Measurements from ENCODE around the gene UROC1.

UROC1 gene

DNA sequence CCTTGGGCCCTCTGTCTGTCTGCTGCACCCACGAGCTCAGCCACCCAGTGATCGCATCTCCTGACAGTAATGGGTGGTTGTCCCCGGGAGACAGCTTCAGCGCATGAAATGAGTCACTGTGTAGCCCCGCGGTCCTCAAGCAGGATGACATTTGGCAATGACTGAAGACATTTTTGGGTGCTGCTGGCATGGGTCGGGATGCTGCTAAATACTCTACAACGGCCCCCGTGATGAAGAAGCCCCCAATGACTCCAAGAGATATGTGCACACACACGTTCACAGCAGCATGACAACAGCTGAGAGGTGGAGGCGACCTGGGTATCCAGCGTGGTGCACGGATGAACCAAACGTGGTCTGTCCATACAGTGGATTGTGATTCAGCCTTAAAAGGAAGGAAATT is 24.5 kb downstream of the UROC1 start:
- Histone ChIP-seq H3K9me3 (ENCODE audit: insufficient read depth, low read depth, low read length) (no peaks in the 10 kb centered on the region), H3K79me2 (ENCODE audit: control insufficient read depth, insufficient read depth, low read length, poor library complexity) (no peaks in the 10 kb centered on the region), H4K91ac (ENCODE audit: low read depth, low read length) (no peak overlapping the region), H3K23ac (ENCODE audit: low read length) (no peak overlapping the region), H2BK12ac (ENCODE audit: low read length) (no peak overlapping the region), H3K4me3 (ENCODE audit: low read depth, low read length) (no peak overlapping the region), H3K27me3 (ENCODE audit: insufficient read depth, low read length) (no peaks in the 10 kb centered on the region), H2BK120ac (ENCODE audit: insufficient read depth, low read length, poor library complexity) (no peak overlapping the region), H3K4ac (ENCODE audit: low read depth, low read length) (no peak overlapping the region), H4K12ac (ENCODE audit: low read depth, low read length) (no peak overlapping the region), H2AFZ (ENCODE audit: insufficient read depth, low read length, poor library complexity) (no peak overlapping the region), H3K79me1 (ENCODE audit: low read length) (no peaks in the 10 kb centered on the region), H3K27ac (ENCODE audit: low read depth, low read length) (no peak overlapping the region), H2AK5ac (ENCODE audit: low read length) (no peak overlapping the region), H3K18ac (ENCODE audit: low read length) (no peak overlapping the region), H3K9ac (ENCODE audit: low read length) (no peak overlapping the region), H3K14ac (ENCODE audit: low read length) (no peak overlapping the region), H2BK5ac (ENCODE audit: low read depth, low read length, poor library complexity) (no peak overlapping the region), H3K4me2 (ENCODE audit: low read length) (no peak overlapping the region), H3K36me3 (ENCODE audit: control insufficient read depth in 1 of 2, insufficient read depth in 2 of 2, low read length in 2 of 2) (no peaks in the 10 kb centered on the region), H4K8ac (ENCODE audit: low read depth, low read length) (no peak overlapping the region), H3K4me1 (ENCODE audit: control insufficient read depth in 1 of 2, insufficient read depth in 2 of 2, low read length in 2 of 2) (peaks cover 0 to 1% of the 10 kb centered on the region in 2 experiments)
- no CpG with 5 or more reads among the region's 14 CpGs for WGBS (ENCODE audit: extremely low coverage, insufficient coverage, insufficient read length)
- DNase-seq = no peak

DNA sequence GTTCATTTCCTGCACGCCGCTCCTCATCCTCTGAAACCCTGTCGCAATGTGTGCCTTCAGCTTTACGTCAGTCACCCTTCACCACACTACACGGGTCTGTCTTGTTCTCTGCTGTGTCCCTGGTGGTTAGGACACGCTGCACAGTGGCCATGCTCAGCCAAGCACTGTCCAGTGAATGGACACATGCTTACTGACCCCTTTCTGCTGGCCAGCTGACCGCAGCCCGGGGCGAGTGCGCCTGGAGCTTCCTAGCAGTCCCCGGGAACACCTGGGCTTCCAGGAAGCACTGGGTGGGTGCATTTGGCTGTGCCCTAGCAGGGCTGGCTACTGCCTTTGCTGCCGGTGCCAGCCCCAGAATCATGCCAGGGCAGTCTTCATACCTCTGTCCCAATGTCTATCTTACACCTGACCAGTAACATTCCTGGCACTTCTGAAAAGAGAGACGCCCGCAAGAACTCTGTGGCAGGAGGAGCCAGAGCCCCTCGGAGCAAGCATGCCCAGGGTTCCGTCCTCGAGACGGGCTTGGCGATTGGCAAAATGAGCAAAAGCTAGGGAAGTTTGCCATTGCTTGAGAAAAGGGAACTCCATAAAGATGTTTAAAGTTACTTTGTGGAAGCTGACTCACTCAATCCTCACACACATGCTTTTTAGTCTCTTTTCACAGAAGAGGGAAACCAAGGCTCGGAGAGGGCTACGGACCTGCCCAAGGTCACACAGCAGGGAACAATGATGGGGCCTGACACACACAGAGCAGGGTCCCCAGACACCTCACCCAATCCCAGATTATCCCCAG is 26.2 kb downstream of the UROC1 start:
- H3K36me3 ChIP-seq (ENCODE audit: control insufficient read depth in 1 of 2, insufficient read depth in 2 of 2, low read length in 2 of 2) = no peaks in the 10 kb centered on the region
- H3K4ac ChIP-seq (ENCODE audit: low read depth, low read length) = no peak overlapping the region
- WGBS (ENCODE audit: extremely low coverage, insufficient coverage, insufficient read length) = no CpG with 5 or more reads among the region's 21 CpGs
- H3K79me2 ChIP-seq (ENCODE audit: control insufficient read depth, insufficient read depth, low read length, poor library complexity) = no peaks in the 10 kb centered on the region
- H3K27me3 ChIP-seq (ENCODE audit: insufficient read depth, low read length) = no peaks in the 10 kb centered on the region
- no peak overlapping the region for H4K12ac ChIP-seq (ENCODE audit: low read depth, low read length)
- no peak overlapping the region for H3K14ac ChIP-seq (ENCODE audit: low read length)
- H3K4me2 ChIP-seq (ENCODE audit: low read length) = no peak overlapping the region
- H2BK5ac ChIP-seq (ENCODE audit: low read depth, low read length, poor library complexity) = no peak overlapping the region
- H2BK12ac ChIP-seq (ENCODE audit: low read length) = no peak overlapping the region
- H3K4me1 ChIP-seq (ENCODE audit: control insufficient read depth in 1 of 2, insufficient read depth in 2 of 2, low read length in 2 of 2) = peaks cover 0 to 9% of the 10 kb centered on the region in 2 experiments
- H3K23ac ChIP-seq (ENCODE audit: low read length) = no peak overlapping the region
- no peak overlapping the region for H3K9ac ChIP-seq (ENCODE audit: low read length)
- H4K91ac ChIP-seq (ENCODE audit: low read depth, low read length) = no peak overlapping the region
- H3K18ac ChIP-seq (ENCODE audit: low read length) = no peak overlapping the region
- peak overlapping the region; percentile 6 for H3K4me3 ChIP-seq (ENCODE audit: low read depth, low read length)
- no peak overlapping the region for H2AFZ ChIP-seq (ENCODE audit: insufficient read depth, low read length, poor library complexity)
- no peaks in the 10 kb centered on the region for H3K79me1 ChIP-seq (ENCODE audit: low read length)
- no peak overlapping the region for H2BK120ac ChIP-seq (ENCODE audit: insufficient read depth, low read length, poor library complexity)
- H4K8ac ChIP-seq (ENCODE audit: low read depth, low read length) = no peak overlapping the region
- H2AK5ac ChIP-seq (ENCODE audit: low read length) = no peak overlapping the region
- no peak overlapping the region for H3K27ac ChIP-seq (ENCODE audit: low read depth, low read length)
- DNase-seq = no peak
- no peaks in the 10 kb centered on the region for H3K9me3 ChIP-seq (ENCODE audit: insufficient read depth, low read depth, low read length)

DNA sequence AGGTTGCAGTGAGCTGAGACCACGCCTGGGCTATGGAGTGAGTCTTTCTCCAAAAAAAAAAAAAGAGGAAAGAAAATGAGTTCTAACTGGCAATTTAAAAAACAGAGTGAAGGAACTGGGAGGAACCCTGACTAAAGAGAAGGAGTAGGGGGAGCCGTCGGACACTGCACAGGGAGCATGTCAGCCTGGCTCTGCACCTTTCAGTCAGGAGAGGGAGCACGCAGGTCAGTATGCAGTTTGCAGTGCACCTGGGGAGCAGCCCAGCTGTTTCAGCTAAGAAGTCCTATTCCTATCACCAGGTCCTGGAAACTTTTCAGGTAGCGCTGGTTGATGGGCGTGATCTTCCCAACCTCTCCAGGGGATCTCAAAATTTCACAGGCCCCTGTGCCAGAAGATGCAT is 27.0 kb downstream of the UROC1 start:
- no peaks in the 10 kb centered on the region for H3K9me3 ChIP-seq (ENCODE audit: insufficient read depth, low read depth, low read length)
- H4K8ac ChIP-seq (ENCODE audit: low read depth, low read length) = no peak overlapping the region
- no peak overlapping the region for H2BK120ac ChIP-seq (ENCODE audit: insufficient read depth, low read length, poor library complexity)
- no peaks in the 10 kb centered on the region for H3K36me3 ChIP-seq (ENCODE audit: control insufficient read depth in 1 of 2, insufficient read depth in 2 of 2, low read length in 2 of 2)
- no peaks in the 10 kb centered on the region for H3K79me1 ChIP-seq (ENCODE audit: low read length)
- no peak overlapping the region for H2BK5ac ChIP-seq (ENCODE audit: low read depth, low read length, poor library complexity)
- H3K4me1 ChIP-seq (ENCODE audit: control insufficient read depth in 1 of 2, insufficient read depth in 2 of 2, low read length in 2 of 2) = peaks cover 0 to 9% of the 10 kb centered on the region in 2 experiments
- H3K9ac ChIP-seq (ENCODE audit: low read length) = no peak overlapping the region
- H2AK5ac ChIP-seq (ENCODE audit: low read length) = no peak overlapping the region
- H3K23ac ChIP-seq (ENCODE audit: low read length) = no peak overlapping the region
- H3K4me2 ChIP-seq (ENCODE audit: low read length) = no peak overlapping the region
- no peak overlapping the region for H3K14ac ChIP-seq (ENCODE audit: low read length)
- H2AFZ ChIP-seq (ENCODE audit: insufficient read depth, low read length, poor library complexity) = no peak overlapping the region
- no peak overlapping the region for H4K91ac ChIP-seq (ENCODE audit: low read depth, low read length)
- H3K18ac ChIP-seq (ENCODE audit: low read length) = no peak overlapping the region
- no peak overlapping the region for H3K4me3 ChIP-seq (ENCODE audit: low read depth, low read length)
- WGBS (ENCODE audit: extremely low coverage, insufficient coverage, insufficient read length) = no CpG with 5 or more reads among the region's 6 CpGs
- H4K12ac ChIP-seq (ENCODE audit: low read depth, low read length) = no peak overlapping the region
- H2BK12ac ChIP-seq (ENCODE audit: low read length) = no peak overlapping the region
- no peak overlapping the region for H3K4ac ChIP-seq (ENCODE audit: low read depth, low read length)
- H3K27ac ChIP-seq (ENCODE audit: low read depth, low read length) = no peak overlapping the region
- H3K27me3 ChIP-seq (ENCODE audit: insufficient read depth, low read length) = no peaks in the 10 kb centered on the region
- no peaks in the 10 kb centered on the region for H3K79me2 ChIP-seq (ENCODE audit: control insufficient read depth, insufficient read depth, low read length, poor library complexity)
- DNase-seq = no peak

DNA sequence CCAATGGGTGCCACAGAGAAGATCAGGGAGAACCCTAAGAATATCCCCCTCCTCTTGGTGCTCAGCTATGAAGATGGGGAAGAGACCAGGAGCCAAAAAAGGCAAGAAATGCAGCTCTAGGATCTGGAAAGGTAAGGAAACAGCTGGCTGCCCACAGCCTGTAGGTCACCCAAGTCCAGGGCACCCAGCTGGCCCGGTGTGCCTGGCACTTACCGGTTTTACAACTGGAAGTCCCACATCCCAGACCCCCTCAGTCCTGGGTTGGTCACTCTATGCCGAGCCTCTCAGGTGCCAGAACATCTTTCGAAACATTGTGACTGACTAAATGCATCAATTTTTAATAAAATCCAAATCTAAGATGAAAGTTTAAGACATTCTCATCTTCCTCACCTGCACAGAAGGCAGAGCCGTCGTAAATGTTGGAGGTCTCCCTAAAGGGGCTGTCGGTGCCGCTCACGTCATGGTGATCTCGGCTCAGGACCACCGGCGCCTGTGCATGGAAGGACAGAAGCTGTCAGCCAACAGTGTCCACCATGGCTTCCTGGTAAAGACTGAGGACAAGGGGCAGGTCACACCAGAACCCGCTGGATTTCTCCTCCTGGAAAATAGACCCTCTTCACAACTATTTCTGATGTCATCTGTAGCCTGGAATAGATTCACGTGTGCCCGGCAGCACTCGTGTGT is 28.5 kb downstream of the UROC1 start:
- no peak overlapping the region for H4K12ac ChIP-seq (ENCODE audit: low read depth, low read length)
- H3K4me2 ChIP-seq (ENCODE audit: low read length) = no peak overlapping the region
- H3K18ac ChIP-seq (ENCODE audit: low read length) = no peak overlapping the region
- no peaks in the 10 kb centered on the region for H3K36me3 ChIP-seq (ENCODE audit: control insufficient read depth in 1 of 2, insufficient read depth in 2 of 2, low read length in 2 of 2)
- H3K27me3 ChIP-seq (ENCODE audit: insufficient read depth, low read length) = no peaks in the 10 kb centered on the region
- no peak overlapping the region for H3K4ac ChIP-seq (ENCODE audit: low read depth, low read length)
- no peaks in the 10 kb centered on the region for H3K79me2 ChIP-seq (ENCODE audit: control insufficient read depth, insufficient read depth, low read length, poor library complexity)
- no peak overlapping the region for H3K14ac ChIP-seq (ENCODE audit: low read length)
- DNase-seq = no peak
- H2BK12ac ChIP-seq (ENCODE audit: low read length) = no peak overlapping the region
- no peak overlapping the region for H2BK5ac ChIP-seq (ENCODE audit: low read depth, low read length, poor library complexity)
- H4K8ac ChIP-seq (ENCODE audit: low read depth, low read length) = no peak overlapping the region
- H3K4me3 ChIP-seq (ENCODE audit: low read depth, low read length) = no peak overlapping the region
- H3K79me1 ChIP-seq (ENCODE audit: low read length) = no peaks in the 10 kb centered on the region
- no peak overlapping the region for H3K23ac ChIP-seq (ENCODE audit: low read length)
- no peak overlapping the region for H4K91ac ChIP-seq (ENCODE audit: low read depth, low read length)
- H3K27ac ChIP-seq (ENCODE audit: low read depth, low read length) = no peak overlapping the region
- WGBS (ENCODE audit: extremely low coverage, insufficient coverage, insufficient read length) = no CpG with 5 or more reads among the region's 16 CpGs
- no peak overlapping the region for H3K9ac ChIP-seq (ENCODE audit: low read length)
- no peak overlapping the region for H2BK120ac ChIP-seq (ENCODE audit: insufficient read depth, low read length, poor library complexity)
- no peak overlapping the region for H2AFZ ChIP-seq (ENCODE audit: insufficient read depth, low read length, poor library complexity)
- H3K4me1 ChIP-seq (ENCODE audit: control insufficient read depth in 1 of 2, insufficient read depth in 2 of 2, low read length in 2 of 2) = peaks cover 0 to 9% of the 10 kb centered on the region in 2 experiments
- H3K9me3 ChIP-seq (ENCODE audit: insufficient read depth, low read depth, low read length) = no peaks in the 10 kb centered on the region
- no peak overlapping the region for H2AK5ac ChIP-seq (ENCODE audit: low read length)
